ENCODE results near the gene TSPAN3.

TSPAN3 gene

GRCh38 chr15:77042955-77043920, 27.7 kb downstream of the TSPAN3 start:
- in situ Hi-C loops (cut with HindIII; ENCODE audit: low sequenced_read_pairs) = no loop called here
- no peak overlapping the region for H3K4me3 ChIP-seq (ENCODE audit: low read depth, low read length)
- no peak for TF ChIP-seq CTCF (IDR thresholded peaks at IDR 0.05; ENCODE audit: low read depth, low read length)
- no peak for DNase-seq (ENCODE audit: low read depth, low spot score)

- no peak for DNase-seq (ENCODE audit: low read depth, low spot score)
- no peak overlapping the region for H3K4me3 ChIP-seq (ENCODE audit: low read depth, low read length)
- in situ Hi-C loops (cut with HindIII; ENCODE audit: low sequenced_read_pairs) = no loop called here
- no peak for TF ChIP-seq CTCF (IDR thresholded peaks at IDR 0.05; ENCODE audit: low read depth, low read length)
Measured at GRCh38 chr15:77042245-77042919, 28.5 kb downstream of the TSPAN3 start.

- in situ Hi-C loops (cut with HindIII; ENCODE audit: low sequenced_read_pairs) = no loop called here
- TF ChIP-seq CTCF (IDR thresholded peaks at IDR 0.05; ENCODE audit: low read depth, low read length) = no peak
- DNase-seq (ENCODE audit: low read depth, low spot score) = no peak
- no peak overlapping the region for H3K4me3 ChIP-seq (ENCODE audit: low read depth, low read length)
Measured at GRCh38 chr15:77040673-77041072, 30.2 kb downstream of the TSPAN3 start.

GRCh38 chr15:77039848-77040247, 31.1 kb downstream of the TSPAN3 start:
- DNase-seq (ENCODE audit: low read depth, low spot score) = no peak
- H3K4me3 ChIP-seq (ENCODE audit: low read depth, low read length) = no peak overlapping the region
- in situ Hi-C loops (cut with HindIII; ENCODE audit: low sequenced_read_pairs) = no loop called here
- no peak for TF ChIP-seq CTCF (IDR thresholded peaks at IDR 0.05; ENCODE audit: low read depth, low read length)

- no peak for DNase-seq (ENCODE audit: low read depth, low spot score)
- in situ Hi-C loops (cut with HindIII; ENCODE audit: low sequenced_read_pairs) = no loop called here
- no peak for TF ChIP-seq CTCF (IDR thresholded peaks at IDR 0.05; ENCODE audit: low read depth, low read length)
- no peak overlapping the region for H3K4me3 ChIP-seq (ENCODE audit: low read depth, low read length)
Measured at GRCh38 chr15:77039217-77039533, 31.7 kb downstream of the TSPAN3 start.

- in situ Hi-C loops (cut with HindIII; ENCODE audit: low sequenced_read_pairs) = no loop called here
- DNase-seq (ENCODE audit: low read depth, low spot score) = no peak
- no peak for TF ChIP-seq CTCF (IDR thresholded peaks at IDR 0.05; ENCODE audit: low read depth, low read length)
- no peak overlapping the region for H3K4me3 ChIP-seq (ENCODE audit: low read depth, low read length)
Measured at GRCh38 chr15:77038312-77039216, 32.3 kb downstream of the TSPAN3 start.
